ENCODE results near the gene VAT1L.

VAT1L gene

GRCh38 chr16:77784441-77785372 is 3.7 kb upstream of the VAT1L start:
- no peak overlapping the region for H3K9ac ChIP-seq (ENCODE audit: low read length)
- H3K27ac ChIP-seq (ENCODE audit: low read length), result no peak overlapping the region
- no peaks in the 10 kb centered on the region for H3K9me3 ChIP-seq (ENCODE audit: control insufficient read depth, low read depth, low read length)
- no peaks in the 10 kb centered on the region for H3K36me3 ChIP-seq (ENCODE audit: control insufficient read depth, low read depth, low read length)
- no peak overlapping the region for H3K4me3 ChIP-seq (ENCODE audit: low read length)
- H3K4me1 ChIP-seq (ENCODE audit: control insufficient read depth, low read depth, low read length), result no peaks in the 10 kb centered on the region
- peaks cover 31% of the 10 kb centered on the region for H3K27me3 ChIP-seq (ENCODE audit: control insufficient read depth, insufficient read depth, low read length)

- Histone ChIP-seq H3K4me1 (ENCODE audit: control insufficient read depth, low read depth, low read length) (peaks cover 5% of the 10 kb centered on the region), H3K9ac (ENCODE audit: low read length) (no peak overlapping the region), H3K4me3 (ENCODE audit: low read length) (no peak overlapping the region), H3K9me3 (ENCODE audit: control insufficient read depth, low read depth, low read length) (no peaks in the 10 kb centered on the region), H3K27ac (ENCODE audit: low read length) (no peak overlapping the region), H3K36me3 (ENCODE audit: control insufficient read depth, low read depth, low read length) (no peaks in the 10 kb centered on the region), H3K27me3 (ENCODE audit: control insufficient read depth, insufficient read depth, low read length) (peaks cover 37% of the 10 kb centered on the region)
Observed at GRCh38 chr16:77785373-77785764, 3.0 kb upstream of the VAT1L start.

GRCh38 chr16:77786186-77786847 is 2.0 kb upstream of the VAT1L start:
- peaks cover 38% of the 10 kb centered on the region for H3K27me3 ChIP-seq (ENCODE audit: control insufficient read depth, insufficient read depth, low read length)
- no peak overlapping the region for H3K27ac ChIP-seq (ENCODE audit: low read length)
- H3K9ac ChIP-seq (ENCODE audit: low read length), result no peak overlapping the region
- H3K4me1 ChIP-seq (ENCODE audit: control insufficient read depth, low read depth, low read length), result peaks cover 11% of the 10 kb centered on the region
- no peak overlapping the region for H3K4me3 ChIP-seq (ENCODE audit: low read length)
- H3K9me3 ChIP-seq (ENCODE audit: control insufficient read depth, low read depth, low read length), result no peaks in the 10 kb centered on the region
- no peaks in the 10 kb centered on the region for H3K36me3 ChIP-seq (ENCODE audit: control insufficient read depth, low read depth, low read length)

- no peaks in the 10 kb centered on the region for H3K36me3 ChIP-seq (ENCODE audit: control insufficient read depth, low read depth, low read length)
- H3K4me1 ChIP-seq (ENCODE audit: control insufficient read depth, low read depth, low read length), result peaks cover 11% of the 10 kb centered on the region
- no peak overlapping the region for H3K27ac ChIP-seq (ENCODE audit: low read length)
- no peaks in the 10 kb centered on the region for H3K9me3 ChIP-seq (ENCODE audit: control insufficient read depth, low read depth, low read length)
- no peak overlapping the region for H3K9ac ChIP-seq (ENCODE audit: low read length)
- H3K27me3 ChIP-seq (ENCODE audit: control insufficient read depth, insufficient read depth, low read length), result peaks cover 38% of the 10 kb centered on the region
- peak overlapping the region; percentile 90 for H3K4me3 ChIP-seq (ENCODE audit: low read length)
Observed at GRCh38 chr16:77787452-77787851, 912 bp upstream of the VAT1L start.

- Histone ChIP-seq H3K27me3 (ENCODE audit: control insufficient read depth, insufficient read depth, low read length) (peaks cover 38% of the 10 kb centered on the region), H3K9me3 (ENCODE audit: control insufficient read depth, low read depth, low read length) (no peaks in the 10 kb centered on the region), H3K36me3 (ENCODE audit: control insufficient read depth, low read depth, low read length) (peaks cover 6% of the 10 kb centered on the region), H3K27ac (ENCODE audit: low read length) (no peak overlapping the region), H3K4me1 (ENCODE audit: control insufficient read depth, low read depth, low read length) (peaks cover 11% of the 10 kb centered on the region), H3K9ac (ENCODE audit: low read length) (peak overlapping the region; percentile 48), H3K4me3 (ENCODE audit: low read length) (peak overlapping the region; percentile 90)
Observed at GRCh38 chr16:77789085-77790008, 983 bp downstream of the VAT1L start.

GRCh38 chr16:77790009-77790372 is 1.6 kb downstream of the VAT1L start:
- Histone ChIP-seq H3K9me3 (ENCODE audit: control insufficient read depth, low read depth, low read length) (no peaks in the 10 kb centered on the region), H3K9ac (ENCODE audit: low read length) (peak overlapping the region; percentile 48), H3K4me3 (ENCODE audit: low read length) (peak overlapping the region; percentile 90), H3K36me3 (ENCODE audit: control insufficient read depth, low read depth, low read length) (peaks cover 6% of the 10 kb centered on the region), H3K27ac (ENCODE audit: low read length) (no peak overlapping the region), H3K27me3 (ENCODE audit: control insufficient read depth, insufficient read depth, low read length) (peaks cover 38% of the 10 kb centered on the region), H3K4me1 (ENCODE audit: control insufficient read depth, low read depth, low read length) (peaks cover 11% of the 10 kb centered on the region)

- peaks cover 37% of the 10 kb centered on the region for H3K27me3 ChIP-seq (ENCODE audit: control insufficient read depth, insufficient read depth, low read length)
- H3K27ac ChIP-seq (ENCODE audit: low read length), result no peak overlapping the region
- H3K4me3 ChIP-seq (ENCODE audit: low read length), result peak overlapping the region; percentile 90
- H3K36me3 ChIP-seq (ENCODE audit: control insufficient read depth, low read depth, low read length), result peaks cover 6% of the 10 kb centered on the region
- no peak overlapping the region for H3K9ac ChIP-seq (ENCODE audit: low read length)
- peaks cover 11% of the 10 kb centered on the region for H3K4me1 ChIP-seq (ENCODE audit: control insufficient read depth, low read depth, low read length)
- no peaks in the 10 kb centered on the region for H3K9me3 ChIP-seq (ENCODE audit: control insufficient read depth, low read depth, low read length)
Observed at GRCh38 chr16:77790912-77791311, 2.5 kb downstream of the VAT1L start.

GRCh38 chr16:77793417-77793816 is 5.1 kb downstream of the VAT1L start:
- Histone ChIP-seq H3K27ac (ENCODE audit: low read length) (no peak overlapping the region), H3K4me3 (ENCODE audit: low read length) (no peak overlapping the region), H3K4me1 (ENCODE audit: control insufficient read depth, low read depth, low read length) (peaks cover 11% of the 10 kb centered on the region), H3K36me3 (ENCODE audit: control insufficient read depth, low read depth, low read length) (peaks cover 6% of the 10 kb centered on the region), H3K27me3 (ENCODE audit: control insufficient read depth, insufficient read depth, low read length) (peaks cover 17% of the 10 kb centered on the region), H3K9me3 (ENCODE audit: control insufficient read depth, low read depth, low read length) (no peaks in the 10 kb centered on the region), H3K9ac (ENCODE audit: low read length) (no peak overlapping the region)

GRCh38 chr16:77794586-77794985 is 6.2 kb downstream of the VAT1L start:
- H3K4me3 ChIP-seq (ENCODE audit: low read length), result no peak overlapping the region
- H3K27me3 ChIP-seq (ENCODE audit: control insufficient read depth, insufficient read depth, low read length), result peaks cover 9% of the 10 kb centered on the region
- no peak overlapping the region for H3K27ac ChIP-seq (ENCODE audit: low read length)
- H3K9me3 ChIP-seq (ENCODE audit: control insufficient read depth, low read depth, low read length), result no peaks in the 10 kb centered on the region
- no peak overlapping the region for H3K9ac ChIP-seq (ENCODE audit: low read length)
- peaks cover 6% of the 10 kb centered on the region for H3K36me3 ChIP-seq (ENCODE audit: control insufficient read depth, low read depth, low read length)
- H3K4me1 ChIP-seq (ENCODE audit: control insufficient read depth, low read depth, low read length), result peaks cover 11% of the 10 kb centered on the region

- Histone ChIP-seq H3K9me3 (ENCODE audit: control insufficient read depth, low read depth, low read length) (no peaks in the 10 kb centered on the region), H3K4me3 (ENCODE audit: low read length) (no peak overlapping the region), H3K36me3 (ENCODE audit: control insufficient read depth, low read depth, low read length) (peaks cover 2% of the 10 kb centered on the region), H3K9ac (ENCODE audit: low read length) (no peak overlapping the region), H3K4me1 (ENCODE audit: control insufficient read depth, low read depth, low read length) (no peaks in the 10 kb centered on the region), H3K27me3 (ENCODE audit: control insufficient read depth, insufficient read depth, low read length) (no peaks in the 10 kb centered on the region), H3K27ac (ENCODE audit: low read length) (no peak overlapping the region)
Observed at GRCh38 chr16:77801817-77802216, 13.5 kb downstream of the VAT1L start.

- Histone ChIP-seq H3K27me3 (ENCODE audit: control insufficient read depth, insufficient read depth, low read length) (no peaks in the 10 kb centered on the region), H3K9me3 (ENCODE audit: control insufficient read depth, low read depth, low read length) (peaks cover 7% of the 10 kb centered on the region), H3K9ac (ENCODE audit: low read length) (no peak overlapping the region), H3K4me3 (ENCODE audit: low read length) (no peak overlapping the region), H3K36me3 (ENCODE audit: control insufficient read depth, low read depth, low read length) (peaks cover 2% of the 10 kb centered on the region), H3K27ac (ENCODE audit: low read length) (no peak overlapping the region), H3K4me1 (ENCODE audit: control insufficient read depth, low read depth, low read length) (no peaks in the 10 kb centered on the region)
Observed at GRCh38 chr16:77805398-77805797, 17.0 kb downstream of the VAT1L start.

Data from iPS-18a (cell line).